Superior temporal gyrus (tissue), 1 donor: ENCODE results near the gene KIAA0232.

ENCODE experiments used
- DNase-seq: peaks from one replicate; pipeline ENCODE4 v3.0.0-alpha.2; 2016; ENCODE audit errors: extremely low spot score

The KIAA0232 gene

DNA sequence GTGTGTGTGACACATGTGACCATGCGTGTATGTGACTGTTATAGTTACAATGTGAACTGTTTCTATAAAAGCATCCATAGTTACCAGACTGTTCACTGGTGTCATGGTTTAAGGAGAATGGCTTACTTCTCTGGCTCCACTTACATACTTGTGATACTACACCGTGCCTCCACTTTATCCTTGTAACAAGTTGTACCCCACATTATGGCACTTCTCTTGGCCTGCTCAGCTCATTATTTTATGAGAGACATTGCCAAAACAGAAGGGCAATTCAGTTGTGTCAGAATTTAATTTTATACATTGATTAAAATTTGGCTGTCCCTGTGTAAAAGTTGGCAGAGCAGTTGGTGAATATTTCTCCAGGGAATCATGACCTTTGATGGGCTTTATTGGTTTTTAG, 64.7 kb downstream of the KIAA0232 start:
- DNase-seq = no peak

GRCh38 chr4:6848717-6849305, 66.3 kb downstream of the KIAA0232 start:
- DNase-seq = no peak

- no peak for DNase-seq
Measured at GRCh38 chr4:6849691-6850090, 67.2 kb downstream of the KIAA0232 start.

DNA sequence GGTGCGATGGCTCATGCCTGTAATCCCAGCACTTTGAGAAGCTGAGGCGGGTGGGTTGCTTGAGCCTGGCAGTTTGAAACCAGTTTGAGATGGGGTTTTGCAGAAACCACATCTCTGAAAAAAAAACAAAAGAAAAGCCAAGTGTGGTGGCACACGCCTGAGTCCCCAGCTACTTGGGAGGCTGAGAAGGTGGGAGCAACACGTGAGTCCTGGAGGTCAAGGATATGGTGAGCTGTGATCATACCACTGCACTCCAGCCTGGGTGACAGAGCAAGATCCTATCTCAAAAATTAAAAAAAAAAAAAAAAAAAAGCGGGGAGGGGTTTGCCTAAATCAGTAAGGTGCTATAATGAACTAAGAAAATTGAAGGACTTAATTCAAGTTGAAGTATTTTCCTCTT, 68.9 kb downstream of the KIAA0232 start:
- DNase-seq = no peak

- DNase-seq = no peak
Measured at GRCh38 chr4:6851962-6852361, 69.4 kb downstream of the KIAA0232 start.

- no peak for DNase-seq
Measured at GRCh38 chr4:6852582-6852981, 70.1 kb downstream of the KIAA0232 start.

DNA sequence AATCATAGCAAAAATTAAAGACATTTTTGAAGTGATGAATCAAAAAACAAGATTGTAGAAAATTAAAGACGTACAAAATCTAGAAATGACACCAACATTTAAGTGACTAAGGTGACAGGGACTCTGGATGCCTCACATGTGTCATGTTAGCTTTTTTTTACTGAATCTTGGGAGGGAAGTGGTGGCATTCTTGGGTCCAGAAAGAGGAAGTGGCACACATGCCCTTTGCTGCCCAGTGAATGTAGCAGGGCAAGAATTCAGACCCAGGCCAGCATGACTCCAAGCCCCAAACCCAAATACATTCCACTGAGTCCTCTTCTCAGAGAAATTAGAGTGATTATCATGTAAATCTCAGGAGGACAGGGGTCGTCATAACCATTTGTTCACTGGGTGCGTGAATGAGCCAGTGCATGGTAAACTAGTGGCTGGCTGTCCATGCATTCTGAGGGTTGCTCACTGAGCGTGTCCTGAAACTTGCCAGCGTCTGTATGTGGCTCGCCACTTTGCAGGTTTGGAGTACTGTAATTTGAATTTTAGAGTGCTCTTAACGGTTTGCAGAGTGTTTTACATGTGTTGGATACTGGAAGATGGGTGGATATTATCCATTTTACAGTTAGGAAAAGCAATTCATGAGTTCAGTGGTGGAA, 71.7 kb downstream of the KIAA0232 start:
- no peak for DNase-seq

- peak; percentile 47 for DNase-seq
Measured at GRCh38 chr4:6855692-6856297, 73.3 kb downstream of the KIAA0232 start.

- no peak for DNase-seq
Measured at GRCh38 chr4:6856391-6856790, 73.9 kb downstream of the KIAA0232 start.

DNA sequence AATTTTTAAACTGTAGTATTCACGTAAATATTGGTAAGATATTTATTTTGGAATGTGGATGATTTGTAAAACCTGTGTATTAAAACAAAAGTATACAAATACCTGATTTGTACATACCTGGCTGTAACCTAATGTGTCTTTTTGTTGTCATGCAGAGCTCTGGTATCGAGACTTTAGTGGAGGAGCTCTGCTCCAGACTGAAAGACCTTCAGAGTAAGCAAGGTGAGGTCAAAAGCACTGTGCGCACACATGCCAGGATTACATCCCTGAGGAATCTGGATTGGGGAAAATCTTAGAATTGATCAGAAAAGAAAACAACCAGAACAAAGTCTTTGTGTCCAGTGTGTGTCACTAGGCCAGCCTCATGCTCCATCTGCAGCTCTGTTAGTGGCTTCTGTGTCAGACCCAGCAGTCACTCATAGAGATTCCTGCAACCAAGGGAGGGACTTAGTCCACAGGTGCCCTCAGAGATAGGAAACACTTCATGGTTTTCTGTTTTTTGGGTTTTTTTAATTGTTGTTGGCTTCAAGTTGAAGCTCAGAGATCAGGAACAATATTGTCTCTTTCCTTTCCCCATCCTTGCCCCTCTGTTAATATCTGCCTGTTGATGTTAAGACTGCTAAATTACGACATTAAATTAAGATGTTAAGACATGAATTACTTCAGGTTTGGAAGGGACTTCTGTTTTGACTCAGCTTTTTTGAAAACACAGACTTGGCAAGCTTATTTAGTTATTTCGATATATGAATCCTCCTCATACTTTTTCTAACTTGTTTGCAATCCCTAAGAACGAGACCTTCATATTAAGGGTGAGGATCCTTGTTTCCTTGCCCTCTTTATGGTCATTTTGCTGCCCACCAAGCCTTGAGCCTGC, 74.7 kb downstream of the KIAA0232 start:
- DNase-seq = peak; percentile 26

- no peak for DNase-seq
Measured at GRCh38 chr4:6858997-6859396, 76.5 kb downstream of the KIAA0232 start.

- no peak for DNase-seq
Measured at GRCh38 chr4:6859543-6859942, 77.0 kb downstream of the KIAA0232 start.

DNA sequence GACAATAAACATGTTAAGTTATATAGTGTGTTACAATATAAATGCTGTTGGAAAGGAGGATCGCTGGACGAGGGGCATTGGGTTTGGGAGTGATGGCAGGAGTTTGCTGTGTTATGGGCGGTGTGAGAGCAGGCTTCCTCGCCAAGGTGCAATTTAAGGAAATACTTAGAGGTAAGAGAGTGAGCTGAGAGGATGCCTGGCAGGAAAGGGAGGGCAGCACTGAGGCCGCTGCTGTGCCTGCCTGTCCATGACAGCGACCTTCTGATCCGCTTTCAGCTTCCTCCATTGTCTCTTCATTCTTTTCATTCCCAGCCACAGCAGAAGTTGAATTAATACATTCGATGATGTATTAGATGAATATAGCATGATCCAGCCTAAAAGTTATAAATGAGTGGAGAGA, 85.9 kb downstream of the KIAA0232 start:
- no peak for DNase-seq

GRCh38 chr4:6869944-6870343, 87.4 kb downstream of the KIAA0232 start:
- DNase-seq = no peak

GRCh38 chr4:6873291-6873690, 90.8 kb downstream of the KIAA0232 start:
- no peak for DNase-seq

- DNase-seq = peak; percentile 85
Measured at GRCh38 chr4:6873792-6874461, 91.4 kb downstream of the KIAA0232 start.

GRCh38 chr4:6874981-6875380, 92.5 kb downstream of the KIAA0232 start:
- no peak for DNase-seq

DNA sequence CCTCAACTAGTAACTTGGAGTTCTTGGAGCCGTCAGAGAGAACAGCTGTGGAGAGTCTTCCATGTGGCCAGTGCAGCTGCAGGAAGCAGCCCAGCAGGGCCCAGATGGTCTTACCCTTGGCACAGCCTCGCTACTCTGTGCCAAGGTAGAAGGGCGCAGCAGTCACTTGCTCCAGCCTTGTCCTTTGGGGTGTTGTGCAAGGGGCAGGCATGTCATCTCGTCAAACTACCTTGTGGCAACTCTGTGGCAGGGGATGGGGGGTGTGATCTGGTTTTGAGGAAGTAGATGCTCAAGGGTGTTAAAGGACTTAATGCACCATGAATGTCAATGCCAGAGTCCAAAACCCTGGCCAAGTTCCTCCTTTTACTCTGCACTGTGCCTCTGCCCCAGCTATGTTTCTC, 92.9 kb downstream of the KIAA0232 start:
- no peak for DNase-seq

GRCh38 chr4:6876440-6876839, 93.9 kb downstream of the KIAA0232 start:
- no peak for DNase-seq

DNA sequence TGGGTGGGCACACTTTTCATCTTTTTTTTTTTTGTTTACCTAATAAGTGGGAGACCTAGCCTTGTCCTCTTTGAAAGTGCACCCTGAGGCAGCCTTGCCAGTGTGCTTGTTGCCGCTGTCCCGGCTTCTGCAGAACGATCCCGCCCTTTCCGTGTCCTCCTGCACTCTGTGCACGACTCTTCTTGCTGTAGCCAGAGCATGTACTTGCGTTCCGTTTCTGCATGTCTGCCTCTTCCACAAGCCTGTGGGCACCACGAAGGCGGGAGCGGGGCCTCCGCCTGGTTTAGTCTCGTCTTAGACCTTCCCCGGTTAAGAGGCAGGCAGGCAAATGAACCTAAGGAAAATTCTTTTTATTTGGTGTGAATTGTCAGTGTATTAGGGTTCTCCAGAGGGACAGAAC, 94.5 kb downstream of the KIAA0232 start:
- DNase-seq = no peak

DNA sequence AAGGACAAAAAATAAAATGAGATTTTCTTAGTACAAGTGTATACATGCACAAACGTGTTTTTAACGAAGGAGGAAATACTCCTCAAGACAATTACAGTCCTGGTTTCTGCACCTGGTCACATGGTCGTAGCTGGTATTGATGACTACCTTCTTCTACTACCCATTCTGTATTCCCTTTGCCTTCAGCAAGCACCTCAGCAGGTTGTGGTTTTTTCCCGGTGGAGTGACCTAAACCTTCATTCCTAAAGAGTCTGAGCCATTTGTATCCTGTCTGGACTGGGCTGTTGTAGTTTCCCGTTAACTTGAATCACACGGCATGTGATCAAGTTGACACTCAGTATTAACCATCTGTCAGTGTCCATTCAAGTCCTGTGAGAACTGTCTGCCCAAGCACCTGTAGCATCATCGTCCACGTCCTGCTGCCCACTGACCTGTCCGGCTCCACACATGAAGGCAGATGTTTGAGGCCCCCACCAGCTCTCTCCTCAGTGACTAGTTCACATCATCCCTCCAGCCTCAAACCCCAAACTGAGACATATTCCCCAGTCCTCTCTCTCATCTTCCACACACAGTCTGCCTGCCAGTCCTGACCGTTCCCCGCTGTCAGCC, 96.0 kb downstream of the KIAA0232 start:
- no peak for DNase-seq
